SK-N-SH treated with all-trans-retinoic acid at 6 μM for 48 hours (cell line): ENCODE data around the gene CACHD1.

Experiments
- ARNTL ChIP-seq: fragments of 450-650 bp; formaldehyde crosslinking; IDR thresholded peaks from 2 replicates; pipeline ENCODE4 v1.5.0; 2020; ENCODE audit warnings: low read depth, mild to moderate bottlenecking, moderate library complexity, borderline replicate concordance
- BACH2 ChIP-seq: fragments of 250-450 bp; sonication (Bioruptor Pico); IDR thresholded peaks from 2 replicates; pipeline ENCODE4 v1.9.0; 2021; ENCODE audit warnings: mild to moderate bottlenecking, borderline replicate concordance
- CSDC2 ChIP-seq: fragments of 250-450 bp; sonication (Bioruptor Pico); IDR thresholded peaks from 2 replicates; pipeline ENCODE4 v1.5.0; 2020; ENCODE audit warnings: mild to moderate bottlenecking, moderate library complexity
- ZFP30 ChIP-seq: fragments of 450-650 bp; formaldehyde crosslinking; IDR thresholded peaks from 2 replicates; pipeline ENCODE4 v1.5.0; 2022; ENCODE audit warnings: mild to moderate bottlenecking, moderate library complexity
- TF ChIP-seq, protein P1 (sequence below): fragments of 250-450 bp; sonication (Bioruptor Pico); IDR thresholded peaks from 2 replicates; pipeline ENCODE4 v1.8.0; 2020; ENCODE audit warnings: mild to moderate bottlenecking, moderate library complexity, borderline replicate concordance

DNA sequence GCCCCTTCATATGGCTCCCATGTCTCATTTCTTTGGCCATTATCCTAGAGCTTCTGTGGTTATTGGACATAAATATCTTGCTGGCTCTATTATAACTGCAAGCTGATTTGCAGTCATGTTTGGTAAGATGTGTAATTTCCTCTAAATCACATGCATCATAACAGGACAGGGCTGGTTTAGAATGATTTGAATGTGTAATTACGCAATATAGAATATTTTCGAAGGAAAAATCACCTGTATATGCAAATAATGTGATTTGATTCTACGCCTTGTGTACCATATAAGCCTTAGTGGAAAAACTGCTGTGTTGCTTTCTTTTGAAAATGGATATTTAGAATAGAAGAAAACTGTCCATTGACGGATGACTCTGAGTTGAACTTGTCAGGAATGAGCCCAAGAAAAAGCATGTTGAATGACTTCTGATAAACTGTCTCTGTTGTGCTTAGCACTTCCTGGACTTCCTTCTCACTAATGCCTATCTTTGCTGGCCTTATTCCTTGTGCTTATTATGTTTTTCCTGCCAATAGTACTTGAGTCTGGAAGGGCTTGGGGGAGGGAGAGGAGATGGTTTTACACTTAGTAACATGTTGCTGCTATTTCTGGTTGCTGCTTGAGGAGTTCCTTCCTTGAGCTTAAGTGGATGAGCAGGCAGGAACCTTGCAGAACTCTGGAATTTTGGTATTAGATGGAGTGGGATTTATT lies 6.5 kb downstream of the CACHD1 start:
- TF ChIP-seq CSDC2 (no peak), BACH2 (CRISPR knock-in tag) (no peak), ZFP30 (CRISPR knock-in tag) (no peak), ARNTL (CRISPR knock-in tag) (no peak)
- TF ChIP-seq, protein P1, sequence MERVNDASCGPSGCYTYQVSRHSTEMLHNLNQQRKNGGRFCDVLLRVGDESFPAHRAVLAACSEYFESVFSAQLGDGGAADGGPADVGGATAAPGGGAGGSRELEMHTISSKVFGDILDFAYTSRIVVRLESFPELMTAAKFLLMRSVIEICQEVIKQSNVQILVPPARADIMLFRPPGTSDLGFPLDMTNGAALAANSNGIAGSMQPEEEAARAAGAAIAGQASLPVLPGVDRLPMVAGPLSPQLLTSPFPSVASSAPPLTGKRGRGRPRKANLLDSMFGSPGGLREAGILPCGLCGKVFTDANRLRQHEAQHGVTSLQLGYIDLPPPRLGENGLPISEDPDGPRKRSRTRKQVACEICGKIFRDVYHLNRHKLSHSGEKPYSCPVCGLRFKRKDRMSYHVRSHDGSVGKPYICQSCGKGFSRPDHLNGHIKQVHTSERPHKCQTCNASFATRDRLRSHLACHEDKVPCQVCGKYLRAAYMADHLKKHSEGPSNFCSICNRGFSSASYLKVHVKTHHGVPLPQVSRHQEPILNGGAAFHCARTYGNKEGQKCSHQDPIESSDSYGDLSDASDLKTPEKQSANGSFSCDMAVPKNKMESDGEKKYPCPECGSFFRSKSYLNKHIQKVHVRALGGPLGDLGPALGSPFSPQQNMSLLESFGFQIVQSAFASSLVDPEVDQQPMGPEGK, result no peak
